GM12801 (cell line): ENCODE results near the gene ALDH4A1.

Experiments
- TF ChIP-seq, protein P1 (sequence below): IDR thresholded peaks from one replicate; pipeline ENCODE4 v1.5.1; 2011; ENCODE audit warnings: control low read depth; ENCODE audit not compliant: insufficient read length; ENCODE audit errors: extremely low read depth

Gene ALDH4A1

GRCh38 chr1:18937539-18937938, 35.2 kb upstream of the ALDH4A1 start:
- TF ChIP-seq, protein P1, sequence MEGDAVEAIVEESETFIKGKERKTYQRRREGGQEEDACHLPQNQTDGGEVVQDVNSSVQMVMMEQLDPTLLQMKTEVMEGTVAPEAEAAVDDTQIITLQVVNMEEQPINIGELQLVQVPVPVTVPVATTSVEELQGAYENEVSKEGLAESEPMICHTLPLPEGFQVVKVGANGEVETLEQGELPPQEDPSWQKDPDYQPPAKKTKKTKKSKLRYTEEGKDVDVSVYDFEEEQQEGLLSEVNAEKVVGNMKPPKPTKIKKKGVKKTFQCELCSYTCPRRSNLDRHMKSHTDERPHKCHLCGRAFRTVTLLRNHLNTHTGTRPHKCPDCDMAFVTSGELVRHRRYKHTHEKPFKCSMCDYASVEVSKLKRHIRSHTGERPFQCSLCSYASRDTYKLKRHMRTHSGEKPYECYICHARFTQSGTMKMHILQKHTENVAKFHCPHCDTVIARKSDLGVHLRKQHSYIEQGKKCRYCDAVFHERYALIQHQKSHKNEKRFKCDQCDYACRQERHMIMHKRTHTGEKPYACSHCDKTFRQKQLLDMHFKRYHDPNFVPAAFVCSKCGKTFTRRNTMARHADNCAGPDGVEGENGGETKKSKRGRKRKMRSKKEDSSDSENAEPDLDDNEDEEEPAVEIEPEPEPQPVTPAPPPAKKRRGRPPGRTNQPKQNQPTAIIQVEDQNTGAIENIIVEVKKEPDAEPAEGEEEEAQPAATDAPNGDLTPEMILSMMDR: no peak

DNA sequence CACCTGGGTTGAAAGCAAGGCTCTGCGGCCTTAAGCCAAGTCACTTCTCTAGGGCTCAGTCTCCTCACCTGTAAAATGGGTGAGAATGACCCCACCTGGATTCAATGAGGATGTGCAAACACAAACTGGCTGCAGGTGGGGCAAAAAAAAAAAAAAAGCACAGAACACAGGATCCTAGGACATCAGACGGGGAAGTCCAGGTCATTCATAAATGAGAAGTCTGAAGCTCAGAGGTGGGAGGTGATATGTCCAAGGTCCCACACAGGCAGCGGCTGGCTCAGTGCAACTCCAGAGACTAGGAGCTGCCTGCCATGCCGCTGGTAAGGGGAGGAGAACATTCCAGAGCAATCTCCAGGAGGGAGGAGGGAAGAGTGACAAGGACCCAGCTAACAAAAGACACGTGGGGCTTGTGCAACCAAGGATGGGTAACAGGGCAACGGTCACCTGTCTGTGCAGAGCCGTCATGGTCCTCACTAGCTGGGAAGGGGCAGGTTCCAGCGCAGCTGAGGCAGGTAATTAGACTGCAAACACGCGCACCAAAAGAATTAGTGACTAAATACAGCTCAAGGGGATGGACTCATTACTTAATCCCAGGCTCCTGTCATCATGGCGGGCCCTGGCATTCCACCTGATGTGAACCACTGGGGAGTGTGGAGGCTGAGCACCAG, 34.6 kb upstream of the ALDH4A1 start:
- TF ChIP-seq, protein P1: no peak

GRCh38 chr1:18936471-18936813, 34.1 kb upstream of the ALDH4A1 start:
- TF ChIP-seq, protein P1: no peak

DNA sequence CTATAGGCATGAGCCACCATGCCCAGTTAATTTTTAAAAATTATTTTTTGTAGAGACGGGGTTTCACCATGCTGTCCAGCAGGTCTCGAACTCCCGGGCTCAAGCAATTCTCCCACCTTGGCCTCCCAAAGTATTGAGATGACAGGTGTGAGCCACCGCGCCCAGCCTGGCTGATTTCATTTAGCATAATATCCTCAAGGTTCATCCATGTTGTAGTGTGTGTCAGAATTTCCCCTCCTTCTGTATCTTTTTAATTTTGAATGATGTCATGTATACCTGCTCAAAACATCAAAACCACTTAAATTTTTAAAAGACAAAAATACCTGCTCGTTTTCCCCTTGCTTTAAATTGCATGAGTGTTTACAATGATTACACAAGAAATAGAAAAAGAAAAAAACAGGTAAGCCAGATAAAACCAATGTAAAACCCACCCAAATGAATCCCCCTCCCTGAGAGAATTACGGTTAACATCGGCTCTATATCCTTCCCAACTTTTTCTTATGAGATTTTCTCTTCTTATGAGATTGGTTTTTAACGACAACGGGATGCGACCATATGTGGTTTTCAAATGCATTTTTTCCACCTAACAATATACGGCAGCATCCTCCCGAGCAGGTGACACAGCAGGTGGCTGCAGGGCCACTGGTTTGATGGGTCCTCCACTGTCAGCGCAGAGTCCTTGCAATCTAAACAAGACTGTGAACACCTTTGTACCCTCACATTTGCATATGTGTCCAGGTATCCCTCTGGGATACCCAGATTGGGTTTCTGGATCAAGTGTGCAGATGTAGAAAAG, 32.0 kb upstream of the ALDH4A1 start:
- TF ChIP-seq, protein P1: no peak

- TF ChIP-seq, protein P1: no peak
Observed at GRCh38 chr1:18932879-18933278, 30.5 kb upstream of the ALDH4A1 start.

DNA sequence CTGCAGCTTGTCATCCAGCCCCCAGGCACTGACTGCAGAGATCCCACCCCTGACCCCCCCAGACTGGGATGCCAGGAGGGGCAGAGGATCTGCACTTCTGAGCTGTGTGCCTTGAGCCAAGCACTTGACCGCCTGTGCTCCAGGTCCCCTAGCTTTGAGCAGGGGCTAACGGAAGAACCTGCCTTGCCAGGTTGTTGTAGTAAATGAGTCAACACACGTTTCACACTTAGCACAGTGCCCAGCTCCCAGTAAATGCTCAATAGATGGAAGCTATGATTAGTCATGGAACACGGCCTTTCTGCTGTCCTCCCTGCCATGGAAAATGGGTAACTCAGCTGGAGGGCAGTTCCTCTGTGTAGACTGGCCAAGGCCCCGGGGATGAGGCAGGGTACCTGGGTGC, 30.0 kb upstream of the ALDH4A1 start:
- TF ChIP-seq, protein P1: no peak

DNA sequence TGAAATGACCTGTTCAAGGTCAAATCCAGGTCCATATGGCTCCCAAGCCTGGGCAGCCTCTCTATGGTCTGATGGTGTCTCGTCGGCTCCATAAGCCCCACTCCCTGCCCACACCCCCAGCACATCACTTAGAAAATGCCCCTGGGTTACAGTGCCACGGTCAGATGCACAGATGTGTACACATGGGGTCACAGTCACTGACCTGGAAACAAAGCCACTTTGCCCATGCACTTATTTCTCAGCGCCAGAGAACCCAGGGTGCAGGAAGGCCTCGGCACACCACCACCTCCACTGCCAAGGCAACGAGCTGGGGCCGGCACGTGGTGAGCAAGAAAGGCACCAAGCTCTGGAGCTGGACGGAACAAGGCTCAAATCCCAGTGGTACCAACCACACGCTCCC, 29.4 kb upstream of the ALDH4A1 start:
- TF ChIP-seq, protein P1: no peak
